ENCODE data around the gene PRDM10.
"Not testable (repeated sequence)": the region's sequence is repeated elsewhere in the genome, so short reads cannot be mapped to it uniquely, and the experiment has no call there.

The PRDM10 gene

GRCh38 chr11:129894278-129895125, 108.1 kb downstream of the PRDM10 start:
- peak; percentile 33 for DNase-seq (ENCODE audit: low spot score)

- no peak for DNase-seq (ENCODE audit: low spot score)
Observed at GRCh38 chr11:129888451-129888850, 114.2 kb downstream of the PRDM10 start.

- no peak for DNase-seq (ENCODE audit: low spot score)
Observed at GRCh38 chr11:129885381-129885780, 117.3 kb downstream of the PRDM10 start.

- DNase-seq (ENCODE audit: low spot score) = no peak
Observed at GRCh38 chr11:129884581-129884980, 118.1 kb downstream of the PRDM10 start.

GRCh38 chr11:129881570-129882170, 121.0 kb downstream of the PRDM10 start:
- DNase-seq (ENCODE audit: low spot score) = peak; percentile 27

GRCh38 chr11:129880311-129880710, 122.3 kb downstream of the PRDM10 start:
- no peak for DNase-seq (ENCODE audit: low spot score)

- DNase-seq (ENCODE audit: low spot score) = no peak
Observed at GRCh38 chr11:129871914-129872313, 130.7 kb downstream of the PRDM10 start.

GRCh38 chr11:129868626-129869025, 134.0 kb downstream of the PRDM10 start:
- not testable (repeated sequence) for DNase-seq (ENCODE audit: low spot score)

GRCh38 chr11:129866311-129866710, 136.3 kb downstream of the PRDM10 start:
- DNase-seq (ENCODE audit: low spot score) = no peak

GRCh38 chr11:129865701-129866100, 136.9 kb downstream of the PRDM10 start:
- no peak for DNase-seq (ENCODE audit: low spot score)

- DNase-seq (ENCODE audit: low spot score) = no peak
Observed at GRCh38 chr11:129864811-129865210, 137.8 kb downstream of the PRDM10 start.

GRCh38 chr11:129861702-129862522, 140.7 kb downstream of the PRDM10 start:
- no peak for DNase-seq (ENCODE audit: low spot score)

GRCh38 chr11:129856036-129856435, 146.6 kb downstream of the PRDM10 start:
- DNase-seq (ENCODE audit: low spot score) = no peak

- DNase-seq (ENCODE audit: low spot score) = no peak
Observed at GRCh38 chr11:129855086-129855485, 147.5 kb downstream of the PRDM10 start.

- DNase-seq (ENCODE audit: low spot score) = no peak
Observed at GRCh38 chr11:129854232-129854805, 148.3 kb downstream of the PRDM10 start.

GRCh38 chr11:129853518-129854231, 149.0 kb downstream of the PRDM10 start:
- DNase-seq (ENCODE audit: low spot score) = no peak

GRCh38 chr11:129852125-129852740, 150.4 kb downstream of the PRDM10 start:
- DNase-seq (ENCODE audit: low spot score) = no peak
